Stromal cell of bone marrow (primary cell): ENCODE data around the gene PCDH10.

Experiments used
- DNase-seq: peaks from one replicate; pipeline ENCODE4 v3.0.0-alpha.2; 2012; ENCODE audit warnings: low read depth

The PCDH10 gene

DNA sequence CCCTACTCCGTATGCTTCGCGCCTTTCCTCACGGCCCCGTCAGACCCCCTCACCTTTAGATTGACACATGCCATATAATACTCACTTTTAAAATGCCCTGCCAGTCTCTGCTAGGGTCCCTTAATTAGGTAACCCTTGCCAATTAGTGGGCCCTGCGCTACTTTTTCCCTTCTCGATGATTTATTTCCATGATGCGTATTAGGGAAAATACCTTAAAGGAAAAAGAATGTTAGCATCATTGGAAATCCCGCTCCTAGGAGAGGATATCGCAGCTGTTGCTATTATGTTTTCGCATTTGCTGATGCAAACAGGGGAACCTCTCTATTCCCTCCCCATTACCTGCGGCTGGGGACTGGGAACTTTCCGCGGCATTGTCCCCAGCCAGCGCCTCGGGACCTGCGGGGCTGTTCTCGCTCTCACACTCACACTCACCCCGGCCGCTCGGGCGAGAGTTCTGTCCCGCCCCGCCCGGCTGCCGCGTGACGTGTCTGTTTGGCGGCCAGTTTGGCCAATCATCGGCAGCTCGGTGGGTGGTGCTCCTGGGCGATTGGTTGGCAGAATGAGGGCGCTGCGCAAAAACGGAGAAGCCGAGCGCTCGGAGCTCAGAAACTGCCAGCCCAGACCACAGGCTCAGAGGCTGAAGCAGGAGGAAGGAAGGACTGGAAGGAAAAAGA is at the start of gene PCDH10:
Gene PCDH10 (plus strand): TSS at position 605 of the 674 bp plus-strand sequence. CDS start 847 bp downstream, outside the sequence.
- DNase-seq = peak; percentile 71

- DNase-seq = no peak
Measured at GRCh38 chr4:133102043-133102442, 47.1 kb upstream of the PCDH10 start.

DNA sequence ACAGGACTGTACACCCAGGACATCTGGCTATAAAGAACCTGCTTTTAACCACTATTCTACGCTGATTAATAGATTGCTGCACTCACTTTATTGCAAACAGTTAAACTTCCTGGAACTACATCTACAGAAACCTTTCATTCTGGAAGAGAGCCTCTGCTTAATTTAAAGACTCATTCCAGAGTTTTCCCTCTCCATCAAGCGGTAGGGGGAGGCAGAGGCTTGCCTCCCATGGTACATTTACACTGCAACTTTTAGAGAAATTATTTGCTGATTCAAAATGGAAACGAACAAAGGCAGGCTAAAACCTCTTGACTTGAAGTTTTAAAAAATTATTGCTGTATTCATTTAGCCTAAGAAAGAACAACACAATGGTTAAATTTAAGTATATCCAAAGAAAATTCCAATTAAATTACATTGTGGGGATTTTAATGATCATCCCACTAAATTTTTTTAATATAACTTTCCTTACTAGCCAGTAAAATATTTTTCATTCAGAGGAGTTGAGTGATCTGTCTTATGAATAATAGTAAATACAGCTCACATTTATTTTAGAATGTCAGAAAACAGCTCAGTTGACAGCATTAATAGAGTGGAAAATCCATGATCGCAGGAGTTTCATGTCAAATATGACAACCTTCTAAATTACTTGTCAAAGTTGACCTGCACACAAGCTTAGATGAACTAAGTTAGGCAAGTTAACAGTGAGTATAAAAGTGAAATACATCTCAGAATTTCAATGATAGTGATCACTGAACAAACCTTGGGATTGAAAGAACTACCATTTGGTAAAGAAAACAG is 46.3 kb upstream of the PCDH10 start:
- DNase-seq = no peak

GRCh38 chr4:133112641-133113040 is 36.5 kb upstream of the PCDH10 start:
- DNase-seq = no peak

- no peak for DNase-seq
Measured at GRCh38 chr4:133124746-133125145, 24.3 kb upstream of the PCDH10 start.

DNA sequence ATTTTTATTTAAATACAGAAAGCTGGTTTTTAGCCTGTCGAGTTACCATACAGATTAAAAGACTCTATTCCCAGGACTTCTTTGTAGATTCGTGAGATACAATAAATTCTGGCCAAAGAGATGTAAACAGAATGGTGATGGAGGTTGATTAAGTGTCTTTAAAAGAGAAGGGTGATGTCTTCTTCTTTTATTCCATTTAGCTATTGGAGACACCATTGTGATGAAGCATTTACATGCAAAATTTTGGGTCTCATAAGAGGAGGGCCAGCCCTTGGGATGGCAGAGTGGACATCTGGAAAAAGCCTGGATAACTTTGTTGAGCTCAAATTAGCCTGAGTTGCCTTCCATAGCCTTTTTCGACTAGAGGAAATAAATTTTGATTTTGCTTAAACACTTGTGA is 21.6 kb upstream of the PCDH10 start:
- DNase-seq = no peak

DNA sequence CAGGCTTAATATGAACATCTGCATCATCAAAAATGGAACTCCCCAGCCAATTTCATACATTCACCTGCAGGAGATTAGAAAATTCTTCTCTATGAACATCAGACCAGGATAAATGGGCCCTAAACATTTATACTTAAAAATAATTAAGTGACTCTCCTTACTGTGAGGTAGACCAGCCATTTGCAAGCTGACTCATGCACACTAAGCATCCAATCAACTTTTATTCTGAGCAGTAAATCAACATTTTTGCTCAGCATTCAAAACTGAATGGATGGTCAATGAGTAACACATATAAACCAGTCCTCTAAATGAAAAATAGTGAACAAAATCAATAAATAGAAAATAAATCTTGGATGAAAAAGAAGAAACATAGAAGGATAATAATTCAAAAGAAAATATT is 19.9 kb upstream of the PCDH10 start:
- DNase-seq = no peak

DNA sequence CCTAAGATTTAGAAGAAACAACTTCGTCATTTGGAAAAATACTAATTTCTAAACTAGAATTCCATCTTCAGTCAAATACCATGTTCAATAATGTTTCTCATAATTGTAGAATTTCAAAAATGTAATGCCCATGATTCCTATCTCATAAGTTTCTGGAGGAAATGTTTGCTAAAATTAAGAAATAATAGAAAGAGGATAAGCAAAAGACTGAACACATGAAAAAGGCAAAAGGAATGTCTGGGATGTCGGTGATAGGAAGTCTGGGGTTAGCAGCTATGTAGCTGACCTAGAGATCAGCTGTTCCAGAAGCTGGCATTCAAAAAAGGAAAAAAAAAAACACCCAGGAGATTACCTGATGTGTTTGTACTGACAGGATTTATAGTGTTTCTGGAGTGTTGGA is 18.9 kb upstream of the PCDH10 start:
- DNase-seq = no peak

GRCh38 chr4:133131829-133132460 is 17.1 kb upstream of the PCDH10 start:
- DNase-seq = no peak

- DNase-seq = no peak
Measured at GRCh38 chr4:133136833-133137232, 12.3 kb upstream of the PCDH10 start.

DNA sequence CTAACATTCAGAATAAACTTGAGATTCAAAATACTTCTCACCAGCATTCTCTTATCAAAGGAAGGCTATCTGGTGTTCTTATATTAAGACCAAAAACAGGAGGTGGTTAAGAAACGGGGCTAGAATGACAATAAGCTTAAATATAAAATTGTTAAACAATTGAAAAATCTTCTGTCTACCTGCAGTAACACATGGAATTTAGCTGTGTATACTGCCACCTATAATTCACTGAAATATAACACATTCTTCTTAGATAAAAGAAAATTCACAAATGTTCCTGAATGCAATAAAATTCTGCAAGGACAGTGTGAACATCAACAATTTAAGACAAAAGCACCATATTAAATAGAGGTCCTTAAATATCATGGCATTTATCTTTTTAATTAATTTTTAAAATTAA is 11.5 kb upstream of the PCDH10 start:
- DNase-seq = no peak

GRCh38 chr4:133143775-133144430 is 5.2 kb upstream of the PCDH10 start:
- DNase-seq = no peak

DNA sequence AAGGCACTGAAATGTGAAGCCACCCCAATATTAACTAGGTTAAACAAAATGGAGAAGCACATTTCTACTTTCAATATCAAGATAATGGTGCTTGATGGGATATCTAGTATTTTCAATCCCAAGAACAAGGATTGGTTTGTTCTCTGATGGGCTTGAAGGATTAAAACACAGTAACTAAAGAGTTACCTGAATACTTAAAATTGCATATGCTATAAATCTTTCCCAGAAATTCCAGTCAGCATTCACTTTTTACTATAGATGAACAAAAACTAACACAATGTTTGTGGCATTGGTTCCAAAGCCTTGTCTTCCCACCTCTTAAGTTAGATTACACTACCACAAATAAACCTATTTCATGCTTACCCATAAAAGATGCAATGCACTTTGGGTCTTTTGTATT is 3.9 kb upstream of the PCDH10 start:
- no peak for DNase-seq

GRCh38 chr4:133145758-133146573 is 3.1 kb upstream of the PCDH10 start:
- DNase-seq = no peak

DNA sequence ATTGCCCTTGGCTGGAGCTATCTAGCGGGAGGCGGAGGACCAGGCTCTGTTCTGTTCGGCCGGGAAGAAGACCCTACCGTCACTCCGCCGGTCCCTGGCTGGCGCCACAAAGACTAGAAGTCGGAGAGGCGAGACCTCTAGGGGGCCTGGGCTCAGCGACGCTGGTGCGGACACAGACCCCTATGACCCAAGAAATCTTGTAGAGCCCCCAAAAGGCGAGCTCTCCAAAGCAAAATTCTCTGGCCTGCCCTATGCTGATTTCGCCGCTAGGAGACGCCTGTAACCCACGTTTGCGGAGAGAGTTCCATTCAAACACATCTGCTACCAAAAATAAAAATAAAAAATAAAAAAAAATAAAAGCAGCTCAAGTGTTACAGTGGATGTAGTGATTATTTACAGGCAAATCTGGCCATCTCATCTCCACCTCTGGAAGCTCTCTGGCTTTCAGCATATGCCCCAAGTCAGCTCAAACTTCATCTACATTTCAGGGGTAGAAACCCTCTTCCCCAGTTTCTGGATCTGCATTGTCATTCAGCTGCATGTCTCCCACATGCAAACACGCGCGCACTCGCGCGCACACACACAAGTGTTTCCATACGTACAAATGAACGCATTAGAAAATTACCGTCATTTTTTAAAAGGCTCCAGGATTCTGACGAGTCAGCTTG is 2.4 kb upstream of the PCDH10 start:
- peak; percentile 18 for DNase-seq

DNA sequence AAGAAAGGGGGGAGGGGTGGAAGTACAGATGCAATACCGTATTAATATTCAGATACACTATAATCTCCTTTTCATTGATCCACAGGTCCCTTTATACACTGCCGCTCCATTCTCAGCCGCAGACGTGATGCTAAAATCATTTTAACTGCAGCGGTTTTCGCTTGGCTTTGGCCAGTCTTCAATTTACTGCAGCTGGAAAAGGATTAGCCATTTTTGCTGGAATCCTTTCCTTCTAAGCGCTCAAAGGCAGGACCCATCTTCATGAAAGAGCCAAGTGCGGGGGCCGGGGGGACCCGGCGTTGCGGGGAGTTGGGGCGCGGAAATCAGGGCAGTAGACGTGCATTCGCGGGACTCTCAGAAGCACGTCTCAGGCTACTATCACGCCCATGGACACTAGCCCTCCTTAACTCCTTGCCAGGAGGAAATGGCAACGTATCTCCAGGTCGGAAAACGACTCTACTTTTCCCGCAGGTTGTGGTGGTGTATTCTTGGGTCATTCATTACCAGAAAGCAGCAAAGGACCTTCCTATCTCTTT is 1.7 kb upstream of the PCDH10 start:
- no peak for DNase-seq

GRCh38 chr4:133147921-133148689 is 989 bp upstream of the PCDH10 start:
- DNase-seq = no peak

GRCh38 chr4:133149364-133149695 is 236 bp downstream of the PCDH10 start:
- no peak for DNase-seq

- DNase-seq = no peak
Measured at GRCh38 chr4:133149932-133150471, 908 bp downstream of the PCDH10 start.
